PFSK-1 (cell line): Measurements from ENCODE around the gene ANGEL2.

Experiments
- FOXP2 ChIP-seq: optimal IDR thresholded peaks from 2 replicates; pipeline ENCODE3; 2011; ENCODE audit warnings: borderline replicate concordance, control low read depth, inconsistent platforms; ENCODE audit not compliant: insufficient read depth; ENCODE audit errors: extremely low read length, extremely low read depth
- POLR2AphosphoS5 ChIP-seq: IDR thresholded peaks from 2 replicates; pipeline ENCODE4 v1.6.1; 2012; ENCODE audit warnings: low read depth, mild to moderate bottlenecking, control low read depth, low read length, moderate library complexity
- REST ChIP-seq, 2 experiments: IDR thresholded peaks; 2 replicates each; pipeline versions ENCODE4 v1.6.1 to v1.8.0; 2011 to 2012; ENCODE audit warnings: low read depth in 2 of 2, low read length in 2 of 2, control low read depth in 1 of 2, inconsistent platforms in 1 of 2, mild to moderate bottlenecking in 1 of 2, moderate library complexity in 1 of 2; ENCODE audit not compliant: insufficient read depth in 1 of 2
- SIN3A ChIP-seq: IDR thresholded peaks from 2 replicates; pipeline ENCODE4 v1.6.1; 2012; ENCODE audit warnings: mild to moderate bottlenecking, low read length, moderate library complexity, borderline replicate concordance; ENCODE audit not compliant: insufficient read depth
- TAF1 ChIP-seq: IDR thresholded peaks from 2 replicates; pipeline ENCODE4 v1.6.1; 2012; ENCODE audit warnings: low read length, control low read depth, borderline replicate concordance; ENCODE audit not compliant: insufficient read depth

ANGEL2 gene

DNA sequence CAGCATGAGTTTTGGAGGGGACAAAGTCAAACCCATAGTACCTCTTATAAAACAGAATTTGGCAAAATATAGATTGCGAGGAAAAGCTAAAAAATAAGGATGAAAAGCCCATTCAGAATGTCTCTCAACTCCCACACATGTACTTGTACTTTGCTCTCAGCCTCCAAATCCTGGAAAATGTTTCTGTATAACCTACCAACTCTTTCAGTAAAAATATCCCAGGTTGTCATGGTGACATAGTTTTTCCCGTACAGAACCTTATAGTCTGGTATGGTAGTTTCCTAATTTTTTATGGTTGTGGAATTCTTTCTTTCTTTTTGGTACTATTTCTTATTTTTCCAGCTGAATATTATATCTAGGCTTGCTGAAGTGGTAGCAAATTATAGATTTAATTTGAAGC, 19.9 kb upstream of the ANGEL2 start:
- TF ChIP-seq TAF1 (no peak), SIN3A (no peak), FOXP2 (no peak), REST (IDR thresholded peaks at IDR 0.05; ENCODE audit: insufficient read depth in 1 of 2, low read depth in 2 of 2, low read length in 2 of 2) (no peak), POLR2AphosphoS5 (no peak)

GRCh38 chr1:213034713-213035112, 19.0 kb upstream of the ANGEL2 start:
- TF ChIP-seq REST (IDR thresholded peaks at IDR 0.05; ENCODE audit: insufficient read depth in 1 of 2, low read depth in 2 of 2, low read length in 2 of 2) (no peak), POLR2AphosphoS5 (no peak), SIN3A (no peak), FOXP2 (no peak), TAF1 (no peak)

GRCh38 chr1:213032651-213033050, 17.0 kb upstream of the ANGEL2 start:
- no peak for TF ChIP-seq FOXP2
- TF ChIP-seq TAF1, result no peak
- no peak for TF ChIP-seq REST (IDR thresholded peaks at IDR 0.05; ENCODE audit: insufficient read depth in 1 of 2, low read depth in 2 of 2, low read length in 2 of 2)
- TF ChIP-seq POLR2AphosphoS5, result no peak
- no peak for TF ChIP-seq SIN3A

GRCh38 chr1:213020016-213020415, 4.3 kb upstream of the ANGEL2 start:
- no peak for TF ChIP-seq TAF1
- no peak for TF ChIP-seq REST (IDR thresholded peaks at IDR 0.05; ENCODE audit: insufficient read depth in 1 of 2, low read depth in 2 of 2, low read length in 2 of 2)
- TF ChIP-seq POLR2AphosphoS5, result no peak
- TF ChIP-seq SIN3A, result no peak
- no peak for TF ChIP-seq FOXP2

- TF ChIP-seq SIN3A (no peak), FOXP2 (no peak), REST (IDR thresholded peaks at IDR 0.05; ENCODE audit: insufficient read depth in 1 of 2, low read depth in 2 of 2, low read length in 2 of 2) (no peak), TAF1 (no peak), POLR2AphosphoS5 (no peak)
Observed at GRCh38 chr1:213019450-213019849, 3.8 kb upstream of the ANGEL2 start.
